Colonic mucosa (tissue), 4 donors: ENCODE measurements around the gene NEGR1. TPM values are rescaled to one million over a fixed set of nuclear protein-coding genes. Genes with fewer than 3 reads are reported as not detected.

Source experiments
- DNase-seq: peaks from one replicate; pipeline ENCODE4 v3.0.0-alpha.2; 2020
- H3K27ac ChIP-seq: fragments of 200-600 bp; one replicate; pipeline ENCODE4 v1.8.0; 2021
- H3K27me3 ChIP-seq: fragments of 200-600 bp; one replicate; pipeline ENCODE4 v1.8.0; 2021
- H3K36me3 ChIP-seq: fragments of 200-600 bp; one replicate; pipeline ENCODE4 v1.8.0; 2021
- H3K4me1 ChIP-seq: fragments of 200-600 bp; one replicate; pipeline ENCODE4 v1.8.0; 2021; ENCODE audit warnings: mild to moderate bottlenecking
- H3K4me3 ChIP-seq: fragments of 200-600 bp; one replicate; pipeline ENCODE4 v1.8.0; 2021
- H3K9ac ChIP-seq, 2 donors: one replicate each; pipeline ENCODE4 v1.7.0; 2013; ENCODE audit warnings: control low read depth in 2 of 2, low read depth in 2 of 2, low read length in 2 of 2
- H3K9me3 ChIP-seq: fragments of 200-600 bp; one replicate; pipeline ENCODE4 v1.8.0; 2021
- CTCF ChIP-seq: fragments of 200-600 bp; IDR thresholded peaks from one replicate; pipeline ENCODE4 v1.8.0; 2022; ENCODE audit warnings: antibody characterized with exemption, mild to moderate bottlenecking
- intact Hi-C: fragments of 100-400 bp; cut with DNase I; formaldehyde crosslinking; loops from one replicate; pipeline ENCODE4 v1.14.1; 2022
- total RNA-seq, 2 donors: library from RNA; stranded (reverse); fragmentation: NEBNext Ultra II Directional in 1 of 2; extraction: Animal tissue kit (Norgen Biotek cat#: 25700) in 1 of 2; gene quantifications; one replicate each; pipeline ENCODE4 v1.2.1, GENCODE V29; 2021
- donor health status: healthy.
- donor health status: DM: no; HTN: no; CAD: no.
- donor health status: DM: no; HTN: no; CAD: no.

The NEGR1 gene
- total RNA-seq, 2 donors from 2014 or later = 4.0 to 9.2 TPM

- no peak overlapping the region for H3K9ac ChIP-seq
- no peak for DNase-seq
- H3K4me3 ChIP-seq = no peak overlapping the region
- H3K4me1 ChIP-seq = no peaks in the 10 kb centered on the region
- intact Hi-C loops = no loop called here
- TF ChIP-seq CTCF = no peak
- no peaks in the 10 kb centered on the region for H3K27me3 ChIP-seq
- H3K9me3 ChIP-seq = no peaks in the 10 kb centered on the region
- H3K27ac ChIP-seq = no peak overlapping the region
- no peaks in the 10 kb centered on the region for H3K36me3 ChIP-seq
Measured at GRCh38 chr1:71393301-71393700, 889.0 kb downstream of the NEGR1 start.

DNA sequence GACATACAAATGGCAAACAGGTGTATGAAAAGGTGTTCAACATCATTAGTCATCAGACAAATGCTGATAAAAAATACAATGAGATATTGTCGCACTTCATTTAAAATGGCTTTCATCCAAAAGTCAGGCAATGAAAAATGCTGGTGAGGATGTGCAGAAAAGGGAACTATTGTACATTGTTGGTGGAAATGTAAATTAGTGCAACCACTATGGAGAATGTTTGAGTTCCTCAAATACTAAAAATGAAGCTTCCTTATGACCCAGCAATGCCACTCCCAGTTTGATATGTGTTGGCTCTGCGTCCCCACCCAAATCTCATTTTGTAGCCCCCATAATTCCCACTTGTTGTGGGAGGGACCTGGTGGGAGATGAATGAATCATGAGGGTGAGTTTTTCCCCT, 891.8 kb downstream of the NEGR1 start:
- Histone ChIP-seq H3K27ac (no peak overlapping the region), H3K27me3 (no peaks in the 10 kb centered on the region), H3K4me3 (no peak overlapping the region), H3K36me3 (no peaks in the 10 kb centered on the region), H3K9ac (no peak overlapping the region), H3K9me3 (no peaks in the 10 kb centered on the region), H3K4me1 (no peaks in the 10 kb centered on the region)
- intact Hi-C loops = no loop called here
- no peak for DNase-seq
- TF ChIP-seq CTCF = no peak

GRCh38 chr1:71377886-71378285, 904.5 kb downstream of the NEGR1 start:
- Histone ChIP-seq H3K36me3 (no peaks in the 10 kb centered on the region), H3K27ac (no peak overlapping the region), H3K9ac (no peak overlapping the region), H3K27me3 (no peaks in the 10 kb centered on the region), H3K9me3 (no peaks in the 10 kb centered on the region), H3K4me3 (no peak overlapping the region), H3K4me1 (no peaks in the 10 kb centered on the region)
- DNase-seq = no peak
- intact Hi-C loops = no loop called here
- TF ChIP-seq CTCF = no peak

DNA sequence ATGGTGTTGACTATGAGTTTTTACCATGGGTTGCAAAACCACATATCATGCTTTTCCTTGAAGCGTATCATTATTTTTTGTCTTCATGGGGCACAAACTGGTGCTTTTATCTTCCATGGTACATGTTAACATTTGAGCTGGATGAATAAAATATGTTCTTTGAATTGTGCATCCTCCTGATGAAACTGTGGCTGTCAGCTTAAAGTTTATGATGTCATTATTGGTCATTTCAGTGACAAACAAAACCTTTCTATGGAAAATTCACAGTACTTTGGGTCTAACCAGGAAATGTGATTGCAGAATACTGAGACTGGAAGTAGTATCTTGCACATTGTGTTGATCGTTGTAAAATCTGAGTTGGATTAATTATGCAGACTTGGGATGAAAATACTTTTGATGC, 909.8 kb downstream of the NEGR1 start:
- H3K4me3 ChIP-seq = no peak overlapping the region
- no peaks in the 10 kb centered on the region for H3K36me3 ChIP-seq
- H3K4me1 ChIP-seq = no peaks in the 10 kb centered on the region
- intact Hi-C loops = no loop called here
- H3K27ac ChIP-seq = no peak overlapping the region
- no peak overlapping the region for H3K9ac ChIP-seq
- H3K27me3 ChIP-seq = no peaks in the 10 kb centered on the region
- TF ChIP-seq CTCF = no peak
- H3K9me3 ChIP-seq = no peaks in the 10 kb centered on the region
- no peak for DNase-seq

GRCh38 chr1:71371581-71371980, 910.8 kb downstream of the NEGR1 start:
- Histone ChIP-seq H3K4me1 (no peaks in the 10 kb centered on the region), H3K27ac (no peak overlapping the region), H3K27me3 (no peaks in the 10 kb centered on the region), H3K9ac (no peak overlapping the region), H3K4me3 (no peak overlapping the region), H3K9me3 (no peaks in the 10 kb centered on the region), H3K36me3 (no peaks in the 10 kb centered on the region)
- intact Hi-C loops = no loop called here
- no peak for TF ChIP-seq CTCF
- no peak for DNase-seq

GRCh38 chr1:71364236-71364635, 918.1 kb downstream of the NEGR1 start:
- intact Hi-C loops = no loop called here
- H3K4me1 ChIP-seq = no peaks in the 10 kb centered on the region
- H3K9me3 ChIP-seq = no peaks in the 10 kb centered on the region
- no peak for TF ChIP-seq CTCF
- no peak overlapping the region for H3K4me3 ChIP-seq
- no peak overlapping the region for H3K9ac ChIP-seq
- no peak overlapping the region for H3K27ac ChIP-seq
- no peak for DNase-seq
- no peaks in the 10 kb centered on the region for H3K27me3 ChIP-seq
- no peaks in the 10 kb centered on the region for H3K36me3 ChIP-seq
